NCI-H1048 (cell line): ENCODE results near the gene UBE2B.
"Not testable (repeated sequence)": the region's sequence is repeated elsewhere in the genome, so short reads cannot be mapped to it uniquely, and the experiment has no call there.

ENCODE experiments used
- DNase-seq: peaks from one replicate; lab custom pipeline; 2025; lab: John Stamatoyannopoulos, UW

Gene UBE2B

GRCh38 chr5:134398609-134399155 is 27.3 kb downstream of the UBE2B start:
- DNase-seq, result no peak

- no peak for DNase-seq
Observed at GRCh38 chr5:134403951-134404350, 32.6 kb downstream of the UBE2B start.

GRCh38 chr5:134406390-134406789 is 35.0 kb downstream of the UBE2B start:
- no peak for DNase-seq

- no peak for DNase-seq
Observed at GRCh38 chr5:134409321-134409720, 38.0 kb downstream of the UBE2B start.

- DNase-seq, result no peak
Observed at GRCh38 chr5:134410822-134411221, 39.5 kb downstream of the UBE2B start.

- DNase-seq, result no peak
Observed at GRCh38 chr5:134411228-134411545, 39.8 kb downstream of the UBE2B start.

- DNase-seq, result peak; percentile 39
Observed at GRCh38 chr5:134411546-134412266, 40.3 kb downstream of the UBE2B start, which contains the start of gene CDKN2AIPNL. CDKN2AIPNL (minus strand) TSS chr5:134411881; CDS start chr5:134411854, 27 bp downstream.

GRCh38 chr5:134413046-134413445 is 41.7 kb downstream of the UBE2B start:
- DNase-seq, result no peak

- DNase-seq, result no peak
Observed at GRCh38 chr5:134417707-134418106, 46.3 kb downstream of the UBE2B start.

GRCh38 chr5:134418958-134419357 is 47.6 kb downstream of the UBE2B start:
- no peak for DNase-seq

GRCh38 chr5:134420343-134420742 is 49.0 kb downstream of the UBE2B start:
- DNase-seq, result no peak

GRCh38 chr5:134421038-134421437 is 49.7 kb downstream of the UBE2B start:
- DNase-seq, result not testable (repeated sequence)

GRCh38 chr5:134422791-134423365 is 51.5 kb downstream of the UBE2B start:
- DNase-seq, result no peak

GRCh38 chr5:134423376-134423775 is 52.0 kb downstream of the UBE2B start:
- DNase-seq, result no peak

- DNase-seq, result no peak
Observed at GRCh38 chr5:134426361-134426760, 55.0 kb downstream of the UBE2B start.

GRCh38 chr5:134427540-134428041 is 56.2 kb downstream of the UBE2B start:
- peak; percentile 45 for DNase-seq

- no peak for DNase-seq
Observed at GRCh38 chr5:134430001-134430569, 58.7 kb downstream of the UBE2B start.

GRCh38 chr5:134432174-134432573 is 60.8 kb downstream of the UBE2B start:
- DNase-seq, result no peak

- DNase-seq, result no peak
Observed at GRCh38 chr5:134432677-134433359, 61.4 kb downstream of the UBE2B start.

- DNase-seq, result no peak
Observed at GRCh38 chr5:134435560-134435959, 64.2 kb downstream of the UBE2B start.

- no peak for DNase-seq
Observed at GRCh38 chr5:134436523-134437339, 65.4 kb downstream of the UBE2B start.
